Liver (tissue), 3 donors: ENCODE data around the gene PASD1.

Source experiments
- ATF3 ChIP-seq: IDR thresholded peaks from 2 replicates; pipeline ENCODE4 v1.6.1; 2016; ENCODE audit warnings: antibody characterized with exemption
- EGR1 ChIP-seq, 2 donors: IDR thresholded peaks; 2 replicates each; pipeline ENCODE4 v1.6.1; 2016 to 2018; ENCODE audit warnings: antibody characterized with exemption in 2 of 2, low read depth in 2 of 2
- GABPA ChIP-seq, 2 donors: IDR thresholded peaks in 1 of 2; conservative IDR thresholded peaks in 1 of 2; 2 replicates each; pipeline ENCODE4 v1.6.1; 2016; ENCODE audit warnings: antibody characterized with exemption in 2 of 2, mild to moderate bottlenecking in 1 of 2, moderate library complexity in 1 of 2
- HNF4G ChIP-seq: IDR thresholded peaks from 2 replicates; pipeline ENCODE4 v1.6.1; 2016; ENCODE audit warnings: antibody characterized with exemption
- JUND ChIP-seq, 2 donors: IDR thresholded peaks; 2 replicates each; pipeline ENCODE4 v1.6.1; 2016; ENCODE audit warnings: antibody characterized with exemption in 2 of 2
- MAX ChIP-seq: IDR thresholded peaks from 2 replicates; pipeline ENCODE4 v1.6.1; 2016; ENCODE audit warnings: antibody characterized with exemption
- NR2F2 ChIP-seq: IDR thresholded peaks from 2 replicates; pipeline ENCODE4 v1.6.1; 2016; ENCODE audit warnings: antibody characterized with exemption
- RAD21 ChIP-seq, 2 donors: IDR thresholded peaks; 2 replicates each; pipeline ENCODE4 v1.6.1; 2016; ENCODE audit warnings: antibody characterized with exemption in 2 of 2, mild to moderate bottlenecking in 2 of 2
- REST ChIP-seq: IDR thresholded peaks from 2 replicates; pipeline ENCODE4 v1.6.1; 2016; ENCODE audit warnings: antibody characterized with exemption, mild to moderate bottlenecking
- SP1 ChIP-seq: IDR thresholded peaks from 2 replicates; pipeline ENCODE4 v1.6.1; 2018; ENCODE audit warnings: antibody characterized with exemption, mild to moderate bottlenecking
- TAF1 ChIP-seq: conservative IDR thresholded peaks from 2 replicates; pipeline ENCODE4 v1.6.1; 2016; ENCODE audit warnings: antibody characterized with exemption, mild to moderate bottlenecking
- YY1 ChIP-seq: IDR thresholded peaks from 2 replicates; pipeline ENCODE4 v1.6.1; 2016; ENCODE audit warnings: antibody characterized with exemption, mild to moderate bottlenecking
- TF ChIP-seq, protein P1 (sequence below): fragments of 150-350 bp; IDR thresholded peaks from 2 replicates; pipeline ENCODE4 v1.5.1; 2017; ENCODE audit warnings: improper control_type of control experiment, low read depth, low read length; ENCODE audit not compliant: missing input control
- TF ChIP-seq, protein P2 (sequence below): IDR thresholded peaks from 2 replicates; pipeline ENCODE4 v1.6.1; 2016; ENCODE audit warnings: antibody characterized with exemption
- donor health status: healthy.
- donor health status: healthy.

DNA sequence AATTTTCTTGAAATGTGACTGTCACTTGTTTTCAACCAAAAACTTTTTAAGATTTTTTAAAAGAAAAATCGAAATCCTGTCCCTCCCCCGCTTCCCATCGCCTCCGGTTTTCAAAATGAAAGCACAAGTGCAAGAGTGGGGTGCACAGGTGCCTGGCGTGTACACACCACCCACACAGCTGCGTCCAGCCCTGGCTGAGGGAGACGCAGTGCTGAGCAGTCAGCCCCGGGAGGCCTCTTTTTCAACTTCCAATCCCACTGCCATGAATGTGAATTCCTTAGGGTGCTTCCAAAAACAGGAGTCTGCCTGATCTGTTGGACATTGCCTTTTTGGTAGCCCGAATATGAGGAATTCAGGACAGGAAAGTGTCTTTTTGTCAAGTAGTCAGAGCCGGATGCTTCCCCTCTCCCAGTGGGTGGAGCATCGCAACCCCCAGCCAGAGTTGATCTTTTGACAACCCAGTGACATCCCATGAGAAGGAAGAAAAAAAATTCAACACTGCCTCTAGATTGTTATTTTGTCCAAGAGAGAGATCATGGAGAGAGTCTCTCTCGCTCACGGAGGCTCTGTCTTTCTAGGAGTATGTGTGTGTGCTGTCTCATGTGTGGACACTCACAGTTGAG lies 140.7 kb downstream of the PASD1 start:
- TF ChIP-seq, protein P1, sequence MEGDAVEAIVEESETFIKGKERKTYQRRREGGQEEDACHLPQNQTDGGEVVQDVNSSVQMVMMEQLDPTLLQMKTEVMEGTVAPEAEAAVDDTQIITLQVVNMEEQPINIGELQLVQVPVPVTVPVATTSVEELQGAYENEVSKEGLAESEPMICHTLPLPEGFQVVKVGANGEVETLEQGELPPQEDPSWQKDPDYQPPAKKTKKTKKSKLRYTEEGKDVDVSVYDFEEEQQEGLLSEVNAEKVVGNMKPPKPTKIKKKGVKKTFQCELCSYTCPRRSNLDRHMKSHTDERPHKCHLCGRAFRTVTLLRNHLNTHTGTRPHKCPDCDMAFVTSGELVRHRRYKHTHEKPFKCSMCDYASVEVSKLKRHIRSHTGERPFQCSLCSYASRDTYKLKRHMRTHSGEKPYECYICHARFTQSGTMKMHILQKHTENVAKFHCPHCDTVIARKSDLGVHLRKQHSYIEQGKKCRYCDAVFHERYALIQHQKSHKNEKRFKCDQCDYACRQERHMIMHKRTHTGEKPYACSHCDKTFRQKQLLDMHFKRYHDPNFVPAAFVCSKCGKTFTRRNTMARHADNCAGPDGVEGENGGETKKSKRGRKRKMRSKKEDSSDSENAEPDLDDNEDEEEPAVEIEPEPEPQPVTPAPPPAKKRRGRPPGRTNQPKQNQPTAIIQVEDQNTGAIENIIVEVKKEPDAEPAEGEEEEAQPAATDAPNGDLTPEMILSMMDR: no peak
- TF ChIP-seq, protein P2, sequence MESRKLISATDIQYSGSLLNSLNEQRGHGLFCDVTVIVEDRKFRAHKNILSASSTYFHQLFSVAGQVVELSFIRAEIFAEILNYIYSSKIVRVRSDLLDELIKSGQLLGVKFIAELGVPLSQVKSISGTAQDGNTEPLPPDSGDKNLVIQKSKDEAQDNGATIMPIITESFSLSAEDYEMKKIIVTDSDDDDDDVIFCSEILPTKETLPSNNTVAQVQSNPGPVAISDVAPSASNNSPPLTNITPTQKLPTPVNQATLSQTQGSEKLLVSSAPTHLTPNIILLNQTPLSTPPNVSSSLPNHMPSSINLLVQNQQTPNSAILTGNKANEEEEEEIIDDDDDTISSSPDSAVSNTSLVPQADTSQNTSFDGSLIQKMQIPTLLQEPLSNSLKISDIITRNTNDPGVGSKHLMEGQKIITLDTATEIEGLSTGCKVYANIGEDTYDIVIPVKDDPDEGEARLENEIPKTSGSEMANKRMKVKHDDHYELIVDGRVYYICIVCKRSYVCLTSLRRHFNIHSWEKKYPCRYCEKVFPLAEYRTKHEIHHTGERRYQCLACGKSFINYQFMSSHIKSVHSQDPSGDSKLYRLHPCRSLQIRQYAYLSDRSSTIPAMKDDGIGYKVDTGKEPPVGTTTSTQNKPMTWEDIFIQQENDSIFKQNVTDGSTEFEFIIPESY: no peak
- no peak for TF ChIP-seq TAF1
- TF ChIP-seq RAD21 (IDR thresholded peaks at IDR 0.05): no peak
- no peak for TF ChIP-seq JUND (IDR thresholded peaks at IDR 0.05)
- TF ChIP-seq REST: no peak
- TF ChIP-seq MAX: no peak
- TF ChIP-seq NR2F2: no peak
- no peak for TF ChIP-seq SP1
- no peak for TF ChIP-seq EGR1 (IDR thresholded peaks at IDR 0.05; ENCODE audit: low read depth in 2 of 2)
- TF ChIP-seq ATF3: no peak
- TF ChIP-seq HNF4G: no peak
- TF ChIP-seq GABPA (IDR thresholded peaks at IDR 0.05 in 1 of 2, conservative IDR thresholded peaks at IDR 0.05 in 1 of 2): no peak
- no peak for TF ChIP-seq YY1
